Measurements from ENCODE around the gene LMO7. TPM values are rescaled to one million over a fixed set of nuclear protein-coding genes. Genes with fewer than 3 reads are reported as not detected.
"Not testable (repeated sequence)": the region's sequence is repeated elsewhere in the genome, so short reads cannot be mapped to it uniquely, and the experiment has no call there.

The LMO7 gene
- total RNA-seq, 2 experiments from 2014 or later = 12.2 to 15.3 TPM

DNA sequence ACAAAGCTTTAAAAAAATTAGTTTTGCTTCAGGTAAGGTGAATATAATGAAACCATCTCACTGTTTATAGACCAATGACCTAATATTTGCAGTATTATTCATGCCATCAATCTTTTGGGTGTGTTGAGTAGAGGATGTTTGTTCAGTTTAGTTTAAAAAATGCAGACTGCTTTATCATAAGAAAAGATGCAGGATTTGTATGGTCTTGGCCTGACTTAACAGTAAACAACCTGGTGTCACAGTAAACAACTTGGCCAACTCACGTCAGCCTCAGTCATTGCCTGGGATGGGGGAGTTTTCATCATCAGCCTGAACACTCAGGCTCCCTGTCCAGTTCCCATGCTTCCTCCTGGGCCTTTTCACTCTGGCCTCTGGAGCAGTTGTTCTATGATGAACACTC, 55.1 kb downstream of the LMO7 start:
- ATAC-seq (no peak), DNase-seq (no peak)
- Mint-ChIP-seq H3K9me3 (no peaks in the 10 kb centered on the region), H3K36me3 (ENCODE audit: low read depth) (no peaks in the 10 kb centered on the region), H3K27me3 (no peaks in the 10 kb centered on the region), H3K4me1 (ENCODE audit: low read depth) (peaks cover 4% of the 10 kb centered on the region), H3K4me3 (no peak overlapping the region), H3K27ac (no peak overlapping the region)
- intact Hi-C loops (cut with micrococcal nuclease) = loop anchor here (10.0 kb wide), 1 partner anchor 74 kb away; no protein-coding TSS in a partner anchor
- TF ChIP-seq, protein P1, sequence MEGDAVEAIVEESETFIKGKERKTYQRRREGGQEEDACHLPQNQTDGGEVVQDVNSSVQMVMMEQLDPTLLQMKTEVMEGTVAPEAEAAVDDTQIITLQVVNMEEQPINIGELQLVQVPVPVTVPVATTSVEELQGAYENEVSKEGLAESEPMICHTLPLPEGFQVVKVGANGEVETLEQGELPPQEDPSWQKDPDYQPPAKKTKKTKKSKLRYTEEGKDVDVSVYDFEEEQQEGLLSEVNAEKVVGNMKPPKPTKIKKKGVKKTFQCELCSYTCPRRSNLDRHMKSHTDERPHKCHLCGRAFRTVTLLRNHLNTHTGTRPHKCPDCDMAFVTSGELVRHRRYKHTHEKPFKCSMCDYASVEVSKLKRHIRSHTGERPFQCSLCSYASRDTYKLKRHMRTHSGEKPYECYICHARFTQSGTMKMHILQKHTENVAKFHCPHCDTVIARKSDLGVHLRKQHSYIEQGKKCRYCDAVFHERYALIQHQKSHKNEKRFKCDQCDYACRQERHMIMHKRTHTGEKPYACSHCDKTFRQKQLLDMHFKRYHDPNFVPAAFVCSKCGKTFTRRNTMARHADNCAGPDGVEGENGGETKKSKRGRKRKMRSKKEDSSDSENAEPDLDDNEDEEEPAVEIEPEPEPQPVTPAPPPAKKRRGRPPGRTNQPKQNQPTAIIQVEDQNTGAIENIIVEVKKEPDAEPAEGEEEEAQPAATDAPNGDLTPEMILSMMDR (IDR thresholded peaks at IDR 0.05) = no peak
- CTCF ChIA-PET = interaction anchor here (3.1 kb wide), 1 partner anchor 179 kb away, joined by 16 read pairs; no protein-coding TSS in a partner anchor
- POLR2A ChIA-PET = no interaction called here

DNA sequence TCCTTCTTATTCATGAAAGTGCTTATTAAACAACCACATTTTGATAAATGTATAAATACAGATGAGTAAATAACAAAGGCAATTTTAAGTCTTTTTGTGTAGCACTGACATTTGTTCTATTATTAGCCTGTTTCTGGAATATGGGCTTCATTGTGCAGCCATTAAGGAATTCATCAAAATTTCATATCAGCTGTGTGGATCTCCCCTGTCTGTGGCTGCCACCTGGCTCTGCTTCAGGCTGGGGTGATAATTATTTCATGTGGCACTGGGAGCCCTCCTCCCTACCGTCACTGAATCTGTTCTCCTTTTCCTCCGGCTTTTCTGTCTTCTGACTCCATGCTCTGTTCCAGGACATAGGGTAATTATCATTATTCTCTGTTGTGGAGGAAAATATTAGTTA, 57.1 kb downstream of the LMO7 start:
- CTCF ChIA-PET = interaction anchor here (1.2 to 3.1 kb wide), 3 partner anchors 123 to 180 kb away, joined by 3 to 16 read pairs (median 5); no protein-coding TSS in a partner anchor
- DNase-seq = no peak
- no peak for ATAC-seq
- Mint-ChIP-seq H3K4me3 (no peak overlapping the region), H3K9me3 (no peaks in the 10 kb centered on the region), H3K27ac (no peak overlapping the region), H3K4me1 (ENCODE audit: low read depth) (peaks cover 4% of the 10 kb centered on the region), H3K27me3 (no peaks in the 10 kb centered on the region), H3K36me3 (ENCODE audit: low read depth) (no peaks in the 10 kb centered on the region)
- intact Hi-C loops (cut with micrococcal nuclease) = loop anchor here (10.0 kb wide), 1 partner anchor 72 kb away; no protein-coding TSS in a partner anchor
- TF ChIP-seq, protein P1 (IDR thresholded peaks at IDR 0.05) = no peak
- POLR2A ChIA-PET = interaction anchor here (1.0 kb wide), 1 partner anchor 12 kb away, joined by 4 read pairs; no protein-coding TSS in a partner anchor

DNA sequence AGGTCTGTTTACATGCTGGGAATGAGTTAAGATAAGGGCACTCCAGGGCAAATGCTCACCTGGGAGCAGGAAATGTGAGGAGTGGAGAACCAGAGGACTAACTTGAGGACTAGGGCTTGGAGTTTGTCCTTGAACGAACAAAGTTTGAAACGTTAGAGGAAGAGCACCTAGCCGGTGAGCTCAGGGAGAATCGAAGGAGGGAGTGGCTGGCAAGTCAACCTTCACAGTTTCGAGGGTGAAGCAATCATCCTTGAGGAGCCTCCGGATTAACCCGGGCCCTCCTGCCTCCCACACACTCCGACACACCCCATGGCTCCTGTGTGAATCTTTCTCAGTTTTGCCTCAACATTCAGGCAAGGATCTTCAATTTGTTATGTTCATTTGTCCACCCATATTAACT, 58.6 kb downstream of the LMO7 start:
- no peak overlapping the region for H3K4me3 Mint-ChIP-seq
- H3K4me1 Mint-ChIP-seq (ENCODE audit: low read depth) = peaks cover 8% of the 10 kb centered on the region
- intact Hi-C loops (cut with micrococcal nuclease) = loop anchor here (5.0 to 10.0 kb wide), 5 partner anchors 70 to 778 kb away; no protein-coding TSS in a partner anchor
- no peak overlapping the region for H3K27ac Mint-ChIP-seq
- ATAC-seq (no peak), DNase-seq (no peak)
- POLR2A ChIA-PET = no interaction called here
- TF ChIP-seq, protein P1 (IDR thresholded peaks at IDR 0.05) = no peak
- no peaks in the 10 kb centered on the region for H3K36me3 Mint-ChIP-seq (ENCODE audit: low read depth)
- H3K9me3 Mint-ChIP-seq = peaks cover 2% of the 10 kb centered on the region
- CTCF ChIA-PET = interaction anchor here (0.9 to 4.8 kb wide), 23 partner anchors 10 to 1209 kb away, joined by 3 to 94 read pairs (median 17); no protein-coding TSS in a partner anchor
- H3K27me3 Mint-ChIP-seq = no peaks in the 10 kb centered on the region

DNA sequence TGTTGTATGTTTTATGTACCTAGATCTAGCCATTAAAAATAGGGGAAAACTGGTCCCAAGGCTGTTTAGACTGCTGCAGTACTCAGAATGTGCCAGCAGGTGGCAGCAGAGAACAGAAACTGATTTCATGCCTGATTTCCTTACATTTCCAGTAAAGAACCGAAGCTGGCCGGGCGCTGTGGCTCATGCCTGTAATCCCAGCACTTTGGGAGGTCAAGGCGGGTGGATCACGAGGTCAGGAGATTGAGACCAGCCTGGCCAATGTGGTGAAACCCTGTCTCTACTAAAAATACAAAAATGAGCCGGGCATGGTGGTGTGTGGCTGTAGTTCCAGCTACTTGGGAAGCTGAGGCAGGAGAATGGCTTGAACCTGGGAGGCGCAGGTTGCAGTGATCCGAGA, 59.8 kb downstream of the LMO7 start:
- CTCF ChIA-PET = interaction anchor here (0.5 to 4.8 kb wide), 91 partner anchors 10 to 1285 kb away, joined by 3 to 94 read pairs (median 5); partner anchors contain the start of gene LMO7
- intact Hi-C loops (cut with micrococcal nuclease) = loop anchor here (5.0 to 10.0 kb wide), 5 partner anchors 69 to 776 kb away; no protein-coding TSS in a partner anchor
- not testable (repeated sequence) for H3K4me3 Mint-ChIP-seq; H3K36me3 Mint-ChIP-seq (ENCODE audit: low read depth); H3K9me3 Mint-ChIP-seq; H3K27me3 Mint-ChIP-seq; H3K4me1 Mint-ChIP-seq (ENCODE audit: low read depth)
- DNase-seq = peak; percentile 83
- TF ChIP-seq, protein P1 (IDR thresholded peaks at IDR 0.05) = peak; percentile 97
- peak overlapping the region; percentile 29 for H3K27ac Mint-ChIP-seq
- POLR2A ChIA-PET = interaction anchor here (1.5 kb wide), 1 partner anchor 13 kb away, joined by 4 read pairs; no protein-coding TSS in a partner anchor
- peak; percentile 84 for ATAC-seq

DNA sequence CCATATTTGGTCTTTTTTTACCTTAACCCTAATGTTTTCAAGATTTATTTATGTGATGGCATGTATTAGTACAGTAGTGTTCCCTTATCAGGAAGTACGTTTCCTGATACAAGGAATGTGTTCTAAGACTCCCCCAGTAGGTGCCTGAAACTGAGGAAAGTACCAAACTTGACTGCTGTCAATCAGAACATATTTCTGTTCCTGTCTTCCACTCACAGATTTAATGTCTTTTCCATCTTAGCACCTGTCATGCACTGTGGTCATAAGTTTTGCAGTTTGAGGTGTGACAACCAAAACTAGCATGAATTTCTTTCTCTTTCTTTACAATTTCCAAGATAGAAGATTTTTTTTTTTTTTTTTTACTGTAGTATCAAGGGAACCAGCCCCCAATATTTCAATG, 62.9 kb downstream of the LMO7 start:
- TF ChIP-seq, protein P1 (IDR thresholded peaks at IDR 0.05) = no peak
- Mint-ChIP-seq H3K4me3 (no peak overlapping the region), H3K36me3 (ENCODE audit: low read depth) (no peaks in the 10 kb centered on the region), H3K4me1 (ENCODE audit: low read depth) (peaks cover 5% of the 10 kb centered on the region), H3K27me3 (no peaks in the 10 kb centered on the region), H3K9me3 (peaks cover 2% of the 10 kb centered on the region), H3K27ac (no peak overlapping the region)
- ChIA-PET POLR2A (no interaction called here), CTCF (interaction anchor here (4.8 kb wide), 1 partner anchor 171 kb away, joined by 85 read pairs; no protein-coding TSS in a partner anchor)
- DNase-seq (no peak), ATAC-seq (no peak)
- intact Hi-C loops (cut with micrococcal nuclease) = loop anchor here (5.0 to 10.0 kb wide), 5 partner anchors 66 to 773 kb away; no protein-coding TSS in a partner anchor

DNA sequence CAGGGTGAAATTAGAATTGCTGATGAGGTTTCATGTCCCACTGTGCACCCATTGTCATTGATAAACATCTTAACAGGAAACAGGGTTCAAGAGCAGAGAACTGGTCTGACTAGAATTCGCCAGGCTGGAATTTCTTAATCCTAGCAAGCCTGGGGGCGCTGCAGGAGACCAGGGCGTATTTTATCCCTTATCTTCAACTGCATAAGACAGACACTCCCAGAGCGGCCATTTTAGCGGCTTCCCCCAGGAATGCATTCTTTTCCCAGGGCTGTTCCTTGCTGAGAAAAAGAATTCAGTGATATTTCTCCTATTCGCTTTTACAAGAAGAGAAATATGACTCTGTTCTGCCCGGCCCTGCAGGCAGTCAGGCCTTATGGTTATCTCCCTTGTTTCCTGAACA, 63.6 kb downstream of the LMO7 start:
- intact Hi-C loops (cut with micrococcal nuclease) = loop anchor here (5.0 to 10.0 kb wide), 5 partner anchors 65 to 773 kb away; no protein-coding TSS in a partner anchor
- H3K27me3 Mint-ChIP-seq; H3K4me1 Mint-ChIP-seq (ENCODE audit: low read depth); H3K4me3 Mint-ChIP-seq; POLR2A ChIA-PET; H3K36me3 Mint-ChIP-seq (ENCODE audit: low read depth); ATAC-seq; H3K27ac Mint-ChIP-seq; DNase-seq; H3K9me3 Mint-ChIP-seq: not testable (repeated sequence)
- CTCF ChIA-PET = interaction anchor here (1.0 kb wide), 1 partner anchor 171 kb away, joined by 5 read pairs; no protein-coding TSS in a partner anchor

Data from activated CD8-positive, alpha-beta T cell treated with anti-CD3 and anti-CD28 coated beads for 36 hours (primary cell).